Measurements from ENCODE around the gene PRR5.
A peak's percentile ranks its signal among the peaks of the same experiment; 100 is the strongest.
"Not testable (repeated sequence)": the region's sequence is repeated elsewhere in the genome, so short reads cannot be mapped to it uniquely, and the experiment has no call there.

The PRR5 gene

GRCh38 chr22:44735518-44736428, 33.8 kb downstream of the PRR5 start:
- peak; percentile 35 to 59 (median 40) for DNase-seq

- no peak for DNase-seq
These were observed 34.8 kb downstream of the PRR5 start for GRCh38 chr22:44736581-44737405.

GRCh38 chr22:44737406-44738346, 35.7 kb downstream of the PRR5 start:
- DNase-seq: peak in 2 of 3 experiments; percentile 7 to 9

- peak in 1 of 3 experiments; percentile 8 for DNase-seq
These were observed 36.3 kb downstream of the PRR5 start for GRCh38 chr22:44738347-44738715.

- no peak for DNase-seq
These were observed 37.0 kb downstream of the PRR5 start for GRCh38 chr22:44739024-44739423.

GRCh38 chr22:44739666-44740065, 37.7 kb downstream of the PRR5 start:
- DNase-seq: not testable (repeated sequence)

GRCh38 chr22:44740307-44740706, 38.3 kb downstream of the PRR5 start:
- DNase-seq: no peak

GRCh38 chr22:44741929-44742328, 39.9 kb downstream of the PRR5 start:
- DNase-seq: no peak

- DNase-seq: no peak
These were observed 41.2 kb downstream of the PRR5 start for GRCh38 chr22:44743247-44743646.

GRCh38 chr22:44743804-44744211, 41.8 kb downstream of the PRR5 start:
- peak in 1 of 3 experiments; percentile 5 for DNase-seq

- DNase-seq: no peak
These were observed 44.1 kb downstream of the PRR5 start for GRCh38 chr22:44745853-44746789.

GRCh38 chr22:44747784-44748127, 45.8 kb downstream of the PRR5 start:
- not testable (repeated sequence) for DNase-seq

GRCh38 chr22:44748524-44748923, 46.5 kb downstream of the PRR5 start:
- no peak for DNase-seq

- no peak for DNase-seq
These were observed 48.5 kb downstream of the PRR5 start for GRCh38 chr22:44750481-44750880.

GRCh38 chr22:44752285-44753188, 50.5 kb downstream of the PRR5 start, which contains the start of gene ARHGAP8:
Gene ARHGAP8, plus strand, starts transcription at chr22:44752575. Its CDS starts 33,953 bp downstream, at chr22:44786528.
- peak; percentile 22 to 36 (median 29) for DNase-seq

GRCh38 chr22:44753189-44754042, 51.4 kb downstream of the PRR5 start:
- DNase-seq: no peak

- no peak for DNase-seq
These were observed 53.0 kb downstream of the PRR5 start for GRCh38 chr22:44754998-44755397.

GRCh38 chr22:44755417-44755816, 53.4 kb downstream of the PRR5 start:
- DNase-seq: no peak

- DNase-seq: peak in 1 of 3 experiments; percentile 1
These were observed 54.0 kb downstream of the PRR5 start for GRCh38 chr22:44755956-44756361.
